Peyer's patch (tissue), 4 donors: Measurements from ENCODE around the gene VAMP2.

Source experiments
- POLR2A ChIP-seq, 2 donors: fragments of 450-650 bp; IDR thresholded peaks; one replicate each; pipeline ENCODE4 v1.5.1; 2017; ENCODE audit warnings: antibody characterized with exemption in 2 of 2, mild to moderate bottlenecking in 2 of 2, moderate library complexity in 2 of 2
- TF ChIP-seq, protein P1 (sequence below), 6 experiments: fragments of 450-650 bp in 4 of 6; fragments of 200-600 bp in 2 of 6; sonication (generic) in 1 of 6; IDR thresholded peaks; one replicate each; pipeline ENCODE4 v1.5.1; 2017 to 2019; ENCODE audit warnings: antibody characterized with exemption in 6 of 6, mild to moderate bottlenecking in 3 of 6, moderate library complexity in 1 of 6

DNA sequence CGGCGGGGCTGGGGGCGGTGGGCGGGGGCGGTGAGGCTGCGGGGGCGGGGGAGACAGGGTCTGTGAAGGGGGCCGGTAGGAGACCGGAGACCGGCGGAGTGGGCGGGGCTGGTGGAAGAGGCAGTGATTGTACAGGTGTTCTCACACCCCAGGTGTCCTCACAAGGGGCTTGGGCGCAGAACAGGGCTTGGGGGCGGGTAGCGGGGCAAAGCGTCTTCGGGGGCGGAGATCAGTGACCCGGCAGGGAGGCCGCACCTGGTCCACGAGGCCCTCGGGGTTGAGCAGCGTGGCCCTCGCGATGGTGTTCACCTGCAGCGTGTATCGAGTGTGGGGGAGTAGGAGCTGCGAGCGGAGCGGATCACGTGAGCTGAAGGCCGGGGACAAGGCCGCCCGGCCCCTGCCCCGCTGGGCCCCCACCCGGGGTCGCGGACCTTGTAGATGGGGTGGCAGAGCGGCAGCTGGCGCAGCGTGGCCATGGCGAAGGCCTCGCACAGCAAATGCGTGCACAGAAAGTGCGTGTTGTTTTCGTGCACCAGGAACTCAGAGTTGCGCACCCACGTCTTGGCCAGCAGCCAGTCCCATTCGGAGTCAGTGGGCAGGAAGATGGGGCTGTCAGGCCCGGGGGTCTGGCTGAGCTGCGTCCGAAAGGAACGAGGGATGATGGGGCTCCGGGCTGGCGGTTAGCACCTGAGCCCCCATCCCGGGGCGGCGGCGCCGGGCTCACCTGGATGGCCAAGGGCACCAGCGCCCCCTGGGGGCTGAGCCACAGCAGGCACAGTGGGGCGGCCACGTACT lies 52.9 kb downstream of the VAMP2 start:
- TF ChIP-seq, protein P1, sequence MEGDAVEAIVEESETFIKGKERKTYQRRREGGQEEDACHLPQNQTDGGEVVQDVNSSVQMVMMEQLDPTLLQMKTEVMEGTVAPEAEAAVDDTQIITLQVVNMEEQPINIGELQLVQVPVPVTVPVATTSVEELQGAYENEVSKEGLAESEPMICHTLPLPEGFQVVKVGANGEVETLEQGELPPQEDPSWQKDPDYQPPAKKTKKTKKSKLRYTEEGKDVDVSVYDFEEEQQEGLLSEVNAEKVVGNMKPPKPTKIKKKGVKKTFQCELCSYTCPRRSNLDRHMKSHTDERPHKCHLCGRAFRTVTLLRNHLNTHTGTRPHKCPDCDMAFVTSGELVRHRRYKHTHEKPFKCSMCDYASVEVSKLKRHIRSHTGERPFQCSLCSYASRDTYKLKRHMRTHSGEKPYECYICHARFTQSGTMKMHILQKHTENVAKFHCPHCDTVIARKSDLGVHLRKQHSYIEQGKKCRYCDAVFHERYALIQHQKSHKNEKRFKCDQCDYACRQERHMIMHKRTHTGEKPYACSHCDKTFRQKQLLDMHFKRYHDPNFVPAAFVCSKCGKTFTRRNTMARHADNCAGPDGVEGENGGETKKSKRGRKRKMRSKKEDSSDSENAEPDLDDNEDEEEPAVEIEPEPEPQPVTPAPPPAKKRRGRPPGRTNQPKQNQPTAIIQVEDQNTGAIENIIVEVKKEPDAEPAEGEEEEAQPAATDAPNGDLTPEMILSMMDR (IDR thresholded peaks at IDR 0.05) = peak; percentile 77 to 94 (median 84)
- TF ChIP-seq POLR2A (IDR thresholded peaks at IDR 0.05) = no peak
